Adrenal gland (tissue), 5 donors: ENCODE results near the gene WBP1.

Source experiments
- POLR2A ChIP-seq, 2 donors: fragments of 450-650 bp; IDR thresholded peaks; one replicate each; pipeline ENCODE4 v1.6.1; 2017; ENCODE audit warnings: antibody characterized with exemption in 2 of 2, mild to moderate bottlenecking in 2 of 2, moderate library complexity in 1 of 2
- TF ChIP-seq, protein P1 (sequence below), 6 experiments: fragments of 450-650 bp in 4 of 6; fragments of 200-600 bp in 2 of 6; sonication (generic) in 1 of 6; IDR thresholded peaks; 1 replicate in 5 of 6; 2 replicates in 1 of 6; pipeline versions ENCODE4 v1.5.1 to v1.8.0; 2016 to 2021; ENCODE audit warnings: antibody characterized with exemption in 6 of 6, mild to moderate bottlenecking in 2 of 6, moderate library complexity in 1 of 6
- donor health status: DM: no; HTN: no; CAD: no.

DNA sequence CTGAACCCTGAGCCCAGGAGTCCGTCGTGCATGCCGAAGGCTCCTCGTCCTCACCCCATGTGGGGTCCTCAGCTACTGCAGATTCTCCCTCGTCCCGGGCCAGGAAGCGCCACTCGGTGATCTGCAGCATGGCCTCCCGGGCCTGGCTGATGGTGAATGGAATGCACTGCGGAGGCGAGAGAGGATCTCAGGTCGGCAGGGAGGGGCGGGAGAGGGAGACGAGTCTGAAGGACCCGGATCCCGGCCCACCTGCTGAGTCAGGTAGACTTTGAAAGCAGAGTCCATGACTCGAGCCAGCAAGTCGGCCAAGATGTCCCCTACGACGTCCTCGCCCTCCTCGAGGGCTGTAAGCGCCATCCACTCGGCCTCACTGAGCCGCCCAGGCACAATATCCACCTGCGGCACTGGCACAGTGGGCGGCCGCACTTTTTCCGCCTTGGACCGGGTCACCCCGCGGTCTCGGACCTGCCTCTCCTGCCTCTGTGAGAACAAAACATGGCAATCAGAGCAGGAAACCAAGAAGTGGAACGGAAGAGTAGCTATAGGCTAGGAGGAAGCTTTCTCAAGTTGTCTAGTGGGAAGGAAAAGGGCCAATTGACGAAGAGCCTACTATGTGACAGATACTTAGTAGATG is 42.4 kb upstream of the WBP1 start:
- TF ChIP-seq, protein P1, sequence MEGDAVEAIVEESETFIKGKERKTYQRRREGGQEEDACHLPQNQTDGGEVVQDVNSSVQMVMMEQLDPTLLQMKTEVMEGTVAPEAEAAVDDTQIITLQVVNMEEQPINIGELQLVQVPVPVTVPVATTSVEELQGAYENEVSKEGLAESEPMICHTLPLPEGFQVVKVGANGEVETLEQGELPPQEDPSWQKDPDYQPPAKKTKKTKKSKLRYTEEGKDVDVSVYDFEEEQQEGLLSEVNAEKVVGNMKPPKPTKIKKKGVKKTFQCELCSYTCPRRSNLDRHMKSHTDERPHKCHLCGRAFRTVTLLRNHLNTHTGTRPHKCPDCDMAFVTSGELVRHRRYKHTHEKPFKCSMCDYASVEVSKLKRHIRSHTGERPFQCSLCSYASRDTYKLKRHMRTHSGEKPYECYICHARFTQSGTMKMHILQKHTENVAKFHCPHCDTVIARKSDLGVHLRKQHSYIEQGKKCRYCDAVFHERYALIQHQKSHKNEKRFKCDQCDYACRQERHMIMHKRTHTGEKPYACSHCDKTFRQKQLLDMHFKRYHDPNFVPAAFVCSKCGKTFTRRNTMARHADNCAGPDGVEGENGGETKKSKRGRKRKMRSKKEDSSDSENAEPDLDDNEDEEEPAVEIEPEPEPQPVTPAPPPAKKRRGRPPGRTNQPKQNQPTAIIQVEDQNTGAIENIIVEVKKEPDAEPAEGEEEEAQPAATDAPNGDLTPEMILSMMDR (IDR thresholded peaks at IDR 0.05), result no peak
- TF ChIP-seq POLR2A (IDR thresholded peaks at IDR 0.05), result no peak
